Activated CD8-positive, alpha-beta T cell treated with anti-CD3 and anti-CD28 coated beads, Interleukin-2, amount 10 ng/mL, durations not matched to agents 7 days and 5 days (primary cell): ENCODE measurements around the gene CORO6. TPM values are rescaled to one million over a fixed set of nuclear protein-coding genes. Genes with fewer than 3 reads are reported as not detected.

Experiments used
- ATAC-seq: fragments of 150-1000 bp; cut with Tn5 transposase; one replicate; pipeline ENCODE4 v1.10.0; 2021; ENCODE audit warnings: moderate library complexity
- CTCF ChIA-PET: fragments of 350-600 bp; sonication (Branson Sonifier 250); formaldehyde crosslinking; loops from one replicate; lab custom pipeline; 2021; ENCODE audit warnings: antibody characterized with exemption; lab: Charles Lee
- POLR2A ChIA-PET: fragments of 350-600 bp; sonication (Branson Sonifier 250); formaldehyde crosslinking; loops from one replicate; lab custom pipeline; 2021; ENCODE audit warnings: antibody characterized with exemption; lab: Charles Lee
- DNase-seq: peaks from one replicate; pipeline ENCODE4 v3.0.0-alpha.2; 2020
- H3K27ac Mint-ChIP-seq: one replicate; pipeline ENCODE4 v1.8.0; 2021; ENCODE audit warnings: mild to moderate bottlenecking, mixed read lengths
- H3K27me3 Mint-ChIP-seq: one replicate; pipeline ENCODE4 v1.8.0; 2021; ENCODE audit warnings: low read depth, mixed read lengths
- H3K36me3 Mint-ChIP-seq: one replicate; pipeline ENCODE4 v1.8.0; 2021; ENCODE audit warnings: low read depth, mixed read lengths
- H3K4me1 Mint-ChIP-seq: one replicate; pipeline ENCODE4 v1.8.0; 2021; ENCODE audit warnings: low read depth, mixed read lengths
- H3K4me3 Mint-ChIP-seq: one replicate; pipeline ENCODE4 v1.8.0; 2021; ENCODE audit warnings: mild to moderate bottlenecking, mixed read lengths
- H3K9me3 Mint-ChIP-seq: one replicate; pipeline ENCODE4 v1.8.0; 2022; ENCODE audit warnings: mixed read lengths; ENCODE audit not compliant: insufficient read depth
- total RNA-seq, 2 experiments: library from RNA; stranded (reverse); gene quantifications; one replicate each; pipeline ENCODE4 v1.2.3, GENCODE V29; 2021

CORO6 gene
- total RNA-seq, 2 experiments from 2014 or later: 6.2 to 6.3 TPM

DNA sequence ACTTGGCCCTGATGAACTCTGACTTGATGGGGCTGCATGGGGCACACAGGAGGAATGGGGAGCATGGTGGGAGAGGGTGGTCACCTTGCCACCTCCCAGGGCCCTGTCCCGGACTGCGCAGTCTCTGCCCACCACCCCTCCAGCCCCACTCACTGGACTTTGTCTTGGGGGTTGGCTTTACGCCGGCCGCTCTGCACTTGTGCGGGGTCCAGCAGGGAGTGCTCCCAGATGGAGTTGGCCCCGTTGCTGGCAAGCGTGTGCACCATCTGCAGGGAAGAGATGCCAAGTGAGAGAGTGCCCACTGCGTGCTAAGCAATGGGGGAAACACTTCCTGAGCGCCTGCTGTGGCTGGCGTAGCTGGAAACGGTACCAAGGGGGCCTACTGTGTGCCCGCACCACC lies 39.9 kb downstream of the CORO6 start:
- Mint-ChIP-seq H3K27ac (no peak overlapping the region), H3K4me1 (peaks cover 55% of the 10 kb centered on the region), H3K4me3 (no peak overlapping the region), H3K9me3 (no peaks in the 10 kb centered on the region), H3K36me3 (peaks cover 36% of the 10 kb centered on the region), H3K27me3 (no peaks in the 10 kb centered on the region)
- no peak for DNase-seq
- no peak for ATAC-seq
- ChIA-PET POLR2A (interaction anchor here (2.9 kb wide), 1 partner anchor 34 kb away, joined by 23 read pairs; no protein-coding TSS in a partner anchor), CTCF (interaction anchor here (1.1 to 2.8 kb wide), 4 partner anchors 8 to 35 kb away, joined by 5 to 21 read pairs (median 9); partner anchors contain the start of gene ANKRD13B)

- ATAC-seq (no peak), DNase-seq (no peak)
- Mint-ChIP-seq H3K4me1 (peaks cover 50% of the 10 kb centered on the region), H3K4me3 (no peak overlapping the region), H3K36me3 (peaks cover 40% of the 10 kb centered on the region), H3K27ac (peak overlapping the region; percentile 63), H3K27me3 (no peaks in the 10 kb centered on the region), H3K9me3 (no peaks in the 10 kb centered on the region)
- POLR2A ChIA-PET: interaction anchor here (1.0 to 2.9 kb wide), 2 partner anchors 11 to 34 kb away, joined by 3 to 23 read pairs; partner anchors contain the start of gene ANKRD13B
- CTCF ChIA-PET: interaction anchor here (1.1 to 2.8 kb wide), 5 partner anchors 8 to 35 kb away, joined by 5 to 34 read pairs (median 12); partner anchors contain the start of gene ANKRD13B
These were observed 40.4 kb downstream of the CORO6 start for GRCh38 chr17:29582254-29582765.

DNA sequence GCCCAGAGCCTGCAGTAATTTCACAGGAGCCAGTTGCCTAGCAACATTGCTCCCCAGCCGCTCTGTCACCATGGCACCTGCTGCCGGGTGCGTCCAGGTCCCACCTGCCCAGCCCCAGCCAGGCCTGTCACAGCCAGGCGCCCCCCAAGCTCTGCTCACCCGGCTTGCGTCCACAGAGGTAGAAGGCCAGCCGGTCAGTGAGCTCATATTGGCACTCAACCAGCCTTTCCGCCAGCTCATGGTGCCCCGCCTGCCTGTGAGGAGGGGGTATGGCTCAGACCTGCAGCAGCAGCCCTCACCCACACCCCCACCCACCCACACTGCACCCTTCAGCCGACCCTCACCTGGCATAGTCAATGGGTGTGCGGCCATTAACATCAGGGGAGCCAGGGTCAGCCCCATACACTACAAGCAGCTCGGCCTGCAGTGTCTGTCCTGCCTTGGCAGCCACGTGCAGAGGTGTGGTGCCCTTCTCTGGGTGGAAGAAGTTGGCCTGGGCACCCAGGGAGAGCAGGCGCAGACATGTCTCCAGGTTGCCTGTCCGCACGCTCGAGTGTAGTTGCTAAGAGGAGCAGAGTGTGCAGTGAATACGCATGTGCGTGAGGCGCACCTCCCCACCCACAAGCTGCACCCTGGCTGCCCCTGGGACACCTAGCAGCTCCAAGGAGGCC lies 41.0 kb downstream of the CORO6 start:
- H3K9me3 Mint-ChIP-seq: no peaks in the 10 kb centered on the region
- H3K4me1 Mint-ChIP-seq: peaks cover 44% of the 10 kb centered on the region
- CTCF ChIA-PET: interaction anchor here (1.1 to 3.7 kb wide), 8 partner anchors 9 to 349 kb away, joined by 3 to 34 read pairs (median 4); partner anchors contain the start of gene ANKRD13B
- H3K36me3 Mint-ChIP-seq: peaks cover 40% of the 10 kb centered on the region
- H3K27me3 Mint-ChIP-seq: no peaks in the 10 kb centered on the region
- no peak overlapping the region for H3K27ac Mint-ChIP-seq
- no peak for DNase-seq
- POLR2A ChIA-PET: interaction anchor here (1.0 to 2.9 kb wide), 2 partner anchors 11 to 35 kb away, joined by 3 to 23 read pairs; partner anchors contain the start of gene ANKRD13B
- ATAC-seq: no peak
- no peak overlapping the region for H3K4me3 Mint-ChIP-seq

- Mint-ChIP-seq H3K4me1 (peaks cover 30% of the 10 kb centered on the region), H3K4me3 (no peak overlapping the region), H3K36me3 (peaks cover 44% of the 10 kb centered on the region), H3K27me3 (no peaks in the 10 kb centered on the region), H3K9me3 (no peaks in the 10 kb centered on the region), H3K27ac (peak overlapping the region; percentile 84)
- DNase-seq (peak; percentile 92), ATAC-seq (peak; percentile 97)
- CTCF ChIA-PET: interaction anchor here (0.7 to 3.7 kb wide), 16 partner anchors 8 to 351 kb away, joined by 3 to 34 read pairs (median 4); partner anchors contain the start of genes ABHD15 and ANKRD13B
- POLR2A ChIA-PET: interaction anchor here (0.7 to 2.9 kb wide), 3 partner anchors 10 to 36 kb away, joined by 3 to 23 read pairs (median 3); no protein-coding TSS in a partner anchor
These were observed 42.6 kb downstream of the CORO6 start for GRCh38 chr17:29579866-29580771.

GRCh38 chr17:29578626-29579485 lies 43.9 kb downstream of the CORO6 start:
- no peak overlapping the region for H3K4me3 Mint-ChIP-seq
- peaks cover 18% of the 10 kb centered on the region for H3K4me1 Mint-ChIP-seq
- DNase-seq: no peak
- POLR2A ChIA-PET: no interaction called here
- H3K27ac Mint-ChIP-seq: no peak overlapping the region
- no peaks in the 10 kb centered on the region for H3K9me3 Mint-ChIP-seq
- ATAC-seq: no peak
- peaks cover 49% of the 10 kb centered on the region for H3K36me3 Mint-ChIP-seq
- H3K27me3 Mint-ChIP-seq: no peaks in the 10 kb centered on the region
- CTCF ChIA-PET: interaction anchor here (0.9 to 3.7 kb wide), 6 partner anchors 9 to 515 kb away, joined by 3 to 16 read pairs (median 9); partner anchors contain the start of gene ANKRD13B

- peaks cover 47% of the 10 kb centered on the region for H3K36me3 Mint-ChIP-seq
- no peak overlapping the region for H3K4me3 Mint-ChIP-seq
- CTCF ChIA-PET: interaction anchor here (1.1 to 3.1 kb wide), 6 partner anchors 10 to 62 kb away, joined by 3 to 16 read pairs (median 8); partner anchors contain the start of gene ANKRD13B
- no peaks in the 10 kb centered on the region for H3K9me3 Mint-ChIP-seq
- H3K27me3 Mint-ChIP-seq: no peaks in the 10 kb centered on the region
- no peak overlapping the region for H3K27ac Mint-ChIP-seq
- DNase-seq (no peak), ATAC-seq (no peak)
- peaks cover 17% of the 10 kb centered on the region for H3K4me1 Mint-ChIP-seq
- POLR2A ChIA-PET: interaction anchor here (1.2 kb wide), 1 partner anchor 10 kb away, joined by 3 read pairs; no protein-coding TSS in a partner anchor
These were observed 45.1 kb downstream of the CORO6 start for GRCh38 chr17:29577385-29578211.

DNA sequence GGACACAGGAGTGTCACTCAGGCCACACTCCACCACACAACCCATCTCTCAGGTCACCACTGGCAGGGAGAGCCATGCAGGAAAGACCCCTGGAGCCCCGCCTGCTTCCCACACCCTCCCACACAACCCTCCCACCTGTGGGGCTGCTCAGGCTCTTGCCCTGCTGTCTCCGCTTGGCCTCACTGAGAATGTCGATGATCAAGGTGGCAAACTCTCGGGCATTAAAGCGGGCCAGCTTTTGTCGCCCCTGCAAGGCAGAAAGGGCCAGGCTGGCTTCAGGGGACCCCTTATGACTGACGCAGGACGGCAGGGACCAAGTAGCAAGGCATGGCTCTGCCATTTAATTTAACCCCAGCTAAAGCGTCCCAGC lies 45.7 kb downstream of the CORO6 start:
- no peak overlapping the region for H3K27ac Mint-ChIP-seq
- ChIA-PET CTCF (interaction anchor here (1.1 to 3.1 kb wide), 4 partner anchors 14 to 62 kb away, joined by 3 to 10 read pairs (median 5); no protein-coding TSS in a partner anchor), POLR2A (interaction anchor here (1.2 kb wide), 1 partner anchor 9 kb away, joined by 3 read pairs; no protein-coding TSS in a partner anchor)
- H3K4me3 Mint-ChIP-seq: no peak overlapping the region
- ATAC-seq: no peak
- DNase-seq: no peak
- H3K27me3 Mint-ChIP-seq: no peaks in the 10 kb centered on the region
- peaks cover 17% of the 10 kb centered on the region for H3K4me1 Mint-ChIP-seq
- no peaks in the 10 kb centered on the region for H3K9me3 Mint-ChIP-seq
- peaks cover 41% of the 10 kb centered on the region for H3K36me3 Mint-ChIP-seq

DNA sequence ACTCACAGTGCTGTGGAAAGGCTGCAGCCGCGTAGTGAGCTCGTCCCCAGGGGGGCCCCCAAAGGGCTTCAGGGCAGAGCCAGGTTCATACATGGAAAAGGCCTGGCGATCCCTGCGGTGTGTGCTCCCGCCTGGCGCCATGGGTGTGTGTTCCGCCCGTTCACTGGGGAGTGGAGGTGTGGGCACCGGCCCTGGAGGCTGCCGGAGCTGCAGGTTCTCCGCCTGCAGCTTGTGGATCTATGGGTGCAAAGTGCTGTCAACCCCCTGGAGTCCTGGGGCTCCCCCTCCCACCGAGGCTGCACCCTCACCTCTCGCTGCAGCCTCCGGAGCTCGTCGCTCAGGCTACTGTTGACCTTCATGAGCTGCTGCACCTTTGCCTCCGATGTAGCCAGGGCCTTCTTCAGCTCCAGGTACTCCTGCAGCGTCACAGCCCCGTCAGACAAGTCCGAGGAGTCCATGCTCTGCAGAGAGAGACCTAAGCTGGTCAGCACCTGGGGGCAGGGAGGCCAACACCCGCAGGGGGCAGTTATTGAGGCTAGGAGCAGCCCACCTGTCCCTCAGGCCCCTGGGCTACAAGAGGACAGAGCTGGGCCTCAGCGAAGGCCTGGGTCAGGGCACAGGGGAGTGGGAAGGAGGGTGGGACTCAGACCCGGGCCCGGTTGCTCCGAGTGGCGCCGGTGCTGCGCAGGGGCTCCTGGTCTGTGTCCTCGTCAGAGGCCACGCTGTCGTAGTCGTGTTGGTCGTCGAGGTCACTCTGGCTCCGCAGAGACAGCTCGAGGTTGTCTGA lies 46.3 kb downstream of the CORO6 start:
- H3K9me3 Mint-ChIP-seq: no peaks in the 10 kb centered on the region
- H3K4me3 Mint-ChIP-seq: no peak overlapping the region
- DNase-seq (no peak), ATAC-seq (no peak)
- no peaks in the 10 kb centered on the region for H3K27me3 Mint-ChIP-seq
- H3K4me1 Mint-ChIP-seq: peaks cover 17% of the 10 kb centered on the region
- H3K27ac Mint-ChIP-seq: no peak overlapping the region
- ChIA-PET POLR2A (interaction anchor here (0.7 to 1.2 kb wide), 2 partner anchors 9 to 40 kb away, joined by 3 read pairs; no protein-coding TSS in a partner anchor), CTCF (interaction anchor here (0.7 to 3.1 kb wide), 5 partner anchors 15 to 63 kb away, joined by 3 to 10 read pairs (median 4); no protein-coding TSS in a partner anchor)
- H3K36me3 Mint-ChIP-seq: peaks cover 40% of the 10 kb centered on the region

DNA sequence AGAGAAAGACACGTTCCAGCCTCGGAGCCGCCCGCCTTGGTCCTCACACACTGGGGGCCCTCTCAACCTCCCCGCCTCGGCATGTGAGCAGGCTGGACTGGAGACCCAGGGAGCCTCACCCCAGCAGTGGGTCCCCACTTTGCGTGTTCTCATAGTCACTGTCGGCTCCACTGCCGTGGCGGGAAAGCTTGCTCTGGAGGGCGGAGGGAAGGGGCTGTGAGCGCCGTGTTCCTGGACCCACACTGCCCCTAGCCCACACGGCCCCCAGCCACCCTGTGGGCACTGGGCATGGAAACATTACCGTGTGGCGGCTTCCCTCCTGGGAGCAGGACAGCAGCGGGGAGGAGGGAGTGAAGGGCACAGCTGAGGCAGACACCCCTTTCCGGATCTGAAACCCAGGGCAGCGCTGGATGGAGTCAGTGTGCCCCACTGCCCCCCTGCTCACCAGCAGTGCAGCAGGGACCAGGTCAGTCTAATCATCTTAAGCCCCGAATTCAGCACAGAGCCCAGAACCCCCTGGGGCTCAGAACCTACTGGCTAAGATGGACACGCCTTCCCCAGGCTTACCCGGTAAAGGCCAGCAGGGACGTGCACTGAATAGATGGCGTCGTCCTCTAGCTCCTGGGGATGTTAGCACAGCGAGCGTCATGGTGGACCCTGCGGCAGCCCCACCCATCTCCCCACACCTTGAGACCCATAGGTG lies 47.0 kb downstream of the CORO6 start:
- ATAC-seq (no peak), DNase-seq (no peak)
- Mint-ChIP-seq H3K9me3 (no peaks in the 10 kb centered on the region), H3K36me3 (peaks cover 45% of the 10 kb centered on the region), H3K4me3 (no peak overlapping the region), H3K27me3 (no peaks in the 10 kb centered on the region), H3K4me1 (peaks cover 17% of the 10 kb centered on the region), H3K27ac (no peak overlapping the region)
- ChIA-PET CTCF (interaction anchor here (0.7 to 3.1 kb wide), 4 partner anchors 16 to 41 kb away, joined by 3 to 10 read pairs (median 5); no protein-coding TSS in a partner anchor), POLR2A (interaction anchor here (0.7 kb wide), 1 partner anchor 41 kb away, joined by 3 read pairs; no protein-coding TSS in a partner anchor)
